Ectodermal cell (in vitro differentiated cells): ENCODE data around the gene GATA3.

Experiments
- H3K27ac ChIP-seq: 2 replicates; pipeline ENCODE4 v1.7.0; 2013; ENCODE audit warnings: mild to moderate bottlenecking, low read depth, low read length; ENCODE audit not compliant: insufficient read depth, poor library complexity, severe bottlenecking
- H3K27me3 ChIP-seq: 2 replicates; pipeline ENCODE4 v1.7.0; 2013; ENCODE audit warnings: mild to moderate bottlenecking, low read length; ENCODE audit not compliant: insufficient read depth, control insufficient read depth, poor library complexity, severe bottlenecking
- H3K36me3 ChIP-seq: one replicate; pipeline ENCODE4 v1.7.0; 2013; ENCODE audit warnings: low read length; ENCODE audit not compliant: control insufficient read depth, insufficient read depth
- H3K4me1 ChIP-seq: one replicate; pipeline ENCODE4 v1.7.0; 2013; ENCODE audit warnings: low read length; ENCODE audit not compliant: control insufficient read depth, insufficient read depth
- H3K4me3 ChIP-seq: 2 replicates; pipeline ENCODE4 v1.7.0; 2013; ENCODE audit warnings: low read depth, low read length, control low read depth; ENCODE audit not compliant: insufficient read depth
- H3K9me3 ChIP-seq: 2 replicates; pipeline ENCODE4 v1.7.0; 2013; ENCODE audit warnings: mild to moderate bottlenecking, low read length, moderate library complexity; ENCODE audit not compliant: control insufficient read depth
- WGBS, 2 experiments: methylation state at CpG; one replicate each; pipeline ENCODE4 v1.1.7; 2013; ENCODE audit warnings: missing lambda C conversion rate in 2 of 2; 5-methylcytosine and 5-hydroxymethylcytosine counted together

Gene GATA3

GRCh38 chr10:8096931-8097330 lies 42.4 kb downstream of the GATA3 start:
- Histone ChIP-seq H3K27ac (no peak overlapping the region), H3K4me1 (no peaks in the 10 kb centered on the region), H3K36me3 (no peaks in the 10 kb centered on the region), H3K27me3 (no peaks in the 10 kb centered on the region), H3K9me3 (no peaks in the 10 kb centered on the region), H3K4me3 (no peak overlapping the region)
- WGBS, 2 experiments, result 94 to 98% methylated on average over 4 to 5 of the region's 5 CpGs

GRCh38 chr10:8100366-8100765 lies 45.9 kb downstream of the GATA3 start:
- Histone ChIP-seq H3K4me1 (peaks cover 9% of the 10 kb centered on the region), H3K9me3 (no peaks in the 10 kb centered on the region), H3K36me3 (no peaks in the 10 kb centered on the region), H3K27ac (no peak overlapping the region), H3K27me3 (no peaks in the 10 kb centered on the region), H3K4me3 (no peak overlapping the region)
- WGBS, 2 experiments, result 60 to 65% methylated on average over 4 of the region's 4 CpGs

GRCh38 chr10:8102708-8103401 lies 48.4 kb downstream of the GATA3 start:
- no peak overlapping the region for H3K27ac ChIP-seq
- 32 to 33% methylated on average over 13 of the region's 13 CpGs for WGBS, 2 experiments
- peaks cover 9% of the 10 kb centered on the region for H3K4me1 ChIP-seq
- no peaks in the 10 kb centered on the region for H3K36me3 ChIP-seq
- no peak overlapping the region for H3K4me3 ChIP-seq
- no peaks in the 10 kb centered on the region for H3K9me3 ChIP-seq
- H3K27me3 ChIP-seq, result no peaks in the 10 kb centered on the region

GRCh38 chr10:8103543-8103942 lies 49.1 kb downstream of the GATA3 start:
- no peak overlapping the region for H3K27ac ChIP-seq
- H3K9me3 ChIP-seq, result no peaks in the 10 kb centered on the region
- 50 to 53% methylated on average over 8 of the region's 8 CpGs for WGBS, 2 experiments
- no peaks in the 10 kb centered on the region for H3K36me3 ChIP-seq
- no peaks in the 10 kb centered on the region for H3K27me3 ChIP-seq
- H3K4me3 ChIP-seq, result no peak overlapping the region
- H3K4me1 ChIP-seq, result peaks cover 9% of the 10 kb centered on the region

GRCh38 chr10:8104005-8104404 lies 49.5 kb downstream of the GATA3 start:
- Histone ChIP-seq H3K27me3 (no peaks in the 10 kb centered on the region), H3K27ac (no peak overlapping the region), H3K4me3 (no peak overlapping the region), H3K4me1 (peaks cover 9% of the 10 kb centered on the region), H3K36me3 (no peaks in the 10 kb centered on the region), H3K9me3 (no peaks in the 10 kb centered on the region)
- 92% methylated on average over 3 of the region's 3 CpGs for WGBS, 2 experiments

GRCh38 chr10:8104721-8105120 lies 50.2 kb downstream of the GATA3 start:
- H3K9me3 ChIP-seq, result no peaks in the 10 kb centered on the region
- peaks cover 9% of the 10 kb centered on the region for H3K4me1 ChIP-seq
- H3K27ac ChIP-seq, result no peak overlapping the region
- no peak overlapping the region for H3K4me3 ChIP-seq
- no peaks in the 10 kb centered on the region for H3K27me3 ChIP-seq
- H3K36me3 ChIP-seq, result no peaks in the 10 kb centered on the region
- WGBS, 2 experiments, result 80 to 83% methylated on average over 7 of the region's 7 CpGs

- H3K27me3 ChIP-seq, result no peaks in the 10 kb centered on the region
- WGBS, 2 experiments, result 98 to 99% methylated on average over 2 of the region's 2 CpGs
- peaks cover 9% of the 10 kb centered on the region for H3K4me1 ChIP-seq
Observed at GRCh38 chr10:8105932-8106331, 51.4 kb downstream of the GATA3 start.

GRCh38 chr10:8112230-8112905 lies 57.9 kb downstream of the GATA3 start:
- 93 to 95% methylated on average over 13 of the region's 13 CpGs for WGBS, 2 experiments
- Histone ChIP-seq H3K9me3 (no peaks in the 10 kb centered on the region), H3K36me3 (no peaks in the 10 kb centered on the region)

More at GRCh38 chr10:8105932-8106331, 51.4 kb downstream of the GATA3 start:
- Histone ChIP-seq H3K27ac (no peak overlapping the region), H3K4me3 (no peak overlapping the region), H3K9me3 (no peaks in the 10 kb centered on the region), H3K36me3 (no peaks in the 10 kb centered on the region)

GRCh38 chr10:8112942-8113442 lies 58.5 kb downstream of the GATA3 start:
- no peak overlapping the region for H3K4me3 ChIP-seq

More at GRCh38 chr10:8112230-8112905, 57.9 kb downstream of the GATA3 start:
- Histone ChIP-seq H3K27ac (no peak overlapping the region), H3K4me1 (no peaks in the 10 kb centered on the region), H3K4me3 (no peak overlapping the region), H3K27me3 (no peaks in the 10 kb centered on the region)

GRCh38 chr10:8113616-8114015 lies 59.1 kb downstream of the GATA3 start:
- 85 to 90% methylated on average over 5 of the region's 5 CpGs for WGBS, 2 experiments
- H3K27me3 ChIP-seq, result no peaks in the 10 kb centered on the region
- H3K36me3 ChIP-seq, result no peaks in the 10 kb centered on the region
- no peak overlapping the region for H3K4me3 ChIP-seq
- no peak overlapping the region for H3K27ac ChIP-seq
- no peaks in the 10 kb centered on the region for H3K9me3 ChIP-seq
- no peaks in the 10 kb centered on the region for H3K4me1 ChIP-seq

More at GRCh38 chr10:8112942-8113442, 58.5 kb downstream of the GATA3 start:
- H3K36me3 ChIP-seq, result no peaks in the 10 kb centered on the region
- no peaks in the 10 kb centered on the region for H3K27me3 ChIP-seq
- H3K27ac ChIP-seq, result no peak overlapping the region
- H3K4me1 ChIP-seq, result no peaks in the 10 kb centered on the region
- WGBS, 2 experiments, result 68 to 69% methylated on average over 4 of the region's 4 CpGs
- H3K9me3 ChIP-seq, result no peaks in the 10 kb centered on the region
